Activated T-cell treated with anti-CD3 and anti-CD28 coated beads, Interleukin-2, amount 50 U/mL, for 48 hours (primary cell): ENCODE data around the gene AHDC1.

ENCODE experiments used
- DNase-seq, 2 experiments: peaks; one replicate each; pipeline ENCODE4 v3.0.0-alpha.2; 2020

The AHDC1 gene

GRCh38 chr1:27596261-27596660, 7.7 kb downstream of the AHDC1 start:
- DNase-seq = no peak

GRCh38 chr1:27595597-27595996, 8.3 kb downstream of the AHDC1 start:
- DNase-seq = no peak

- peak in 1 of 2 experiments; percentile 45 for DNase-seq
Measured at GRCh38 chr1:27594564-27595510, 9.1 kb downstream of the AHDC1 start.

- no peak for DNase-seq
Measured at GRCh38 chr1:27593678-27594563, 10.0 kb downstream of the AHDC1 start.

GRCh38 chr1:27592931-27593677, 10.8 kb downstream of the AHDC1 start:
- DNase-seq = no peak

GRCh38 chr1:27592232-27592930, 11.6 kb downstream of the AHDC1 start:
- DNase-seq = no peak

- no peak for DNase-seq
Measured at GRCh38 chr1:27591622-27592021, 12.3 kb downstream of the AHDC1 start.

GRCh38 chr1:27590917-27591508, 12.9 kb downstream of the AHDC1 start:
- DNase-seq = no peak

- DNase-seq = no peak
Measured at GRCh38 chr1:27589841-27590426, 14.0 kb downstream of the AHDC1 start.

GRCh38 chr1:27589441-27589840, 14.5 kb downstream of the AHDC1 start:
- DNase-seq = no peak

- no peak for DNase-seq
Measured at GRCh38 chr1:27588256-27589232, 15.4 kb downstream of the AHDC1 start.

GRCh38 chr1:27585684-27586083, 18.3 kb downstream of the AHDC1 start:
- DNase-seq = no peak

- no peak for DNase-seq
Measured at GRCh38 chr1:27584453-27584852, 19.5 kb downstream of the AHDC1 start.

GRCh38 chr1:27583479-27583878, 20.5 kb downstream of the AHDC1 start:
- DNase-seq = no peak

- DNase-seq = no peak
Measured at GRCh38 chr1:27581823-27582243, 22.1 kb downstream of the AHDC1 start.

- no peak for DNase-seq
Measured at GRCh38 chr1:27577504-27578188, 26.3 kb downstream of the AHDC1 start.

- DNase-seq = no peak
Measured at GRCh38 chr1:27576806-27577227, 27.1 kb downstream of the AHDC1 start.

- DNase-seq = no peak
Measured at GRCh38 chr1:27575840-27576331, 28.1 kb downstream of the AHDC1 start.
